Coronary artery (tissue), 2 donors: ENCODE measurements around the gene PHACTR4.

Source experiments
- DNase-seq: peaks from one replicate; pipeline ENCODE4 v3.0.0-alpha.2; 2017; ENCODE audit warnings: low spot score
- H3K27ac ChIP-seq, 2 donors: fragments of 200-600 bp; sonication (generic); one replicate each; pipeline ENCODE4 v1.5.1; 2016 to 2019
- H3K4me3 ChIP-seq: fragments of 200-600 bp; sonication (generic); 2 replicates; pipeline ENCODE4 v1.5.1; 2016; ENCODE audit warnings: mild to moderate bottlenecking, moderate library complexity
- CTCF ChIP-seq: fragments of 200-600 bp; sonication (generic); IDR thresholded peaks from one replicate; pipeline ENCODE4 v1.5.1; 2019; ENCODE audit warnings: antibody characterized with exemption

The PHACTR4 gene

GRCh38 chr1:28394136-28394535, 24.6 kb downstream of the PHACTR4 start:
- DNase-seq: no peak
- no peak overlapping the region for H3K4me3 ChIP-seq
- no peak for TF ChIP-seq CTCF
- H3K27ac ChIP-seq: no peak overlapping the region

GRCh38 chr1:28395181-28395580, 25.6 kb downstream of the PHACTR4 start:
- no peak overlapping the region for H3K4me3 ChIP-seq
- DNase-seq: no peak
- H3K27ac ChIP-seq: no peak overlapping the region
- no peak for TF ChIP-seq CTCF

- no peak for DNase-seq
- no peak overlapping the region for H3K4me3 ChIP-seq
- H3K27ac ChIP-seq: no peak overlapping the region
- no peak for TF ChIP-seq CTCF
These were observed 32.2 kb downstream of the PHACTR4 start for GRCh38 chr1:28401760-28402159.

- Histone ChIP-seq H3K4me3 (no peak overlapping the region), H3K27ac (no peak overlapping the region)
- TF ChIP-seq CTCF: no peak
- no peak for DNase-seq
These were observed 39.5 kb downstream of the PHACTR4 start for GRCh38 chr1:28409090-28409489.

GRCh38 chr1:28411656-28412055, 42.1 kb downstream of the PHACTR4 start:
- no peak for TF ChIP-seq CTCF
- Histone ChIP-seq H3K27ac (no peak overlapping the region), H3K4me3 (no peak overlapping the region)
- DNase-seq: no peak

GRCh38 chr1:28412731-28413130, 43.2 kb downstream of the PHACTR4 start:
- no peak for TF ChIP-seq CTCF
- Histone ChIP-seq H3K27ac (no peak overlapping the region), H3K4me3 (no peak overlapping the region)
- DNase-seq: no peak

- TF ChIP-seq CTCF: no peak
- H3K27ac ChIP-seq: no peak overlapping the region
- no peak overlapping the region for H3K4me3 ChIP-seq
- no peak for DNase-seq
These were observed 47.1 kb downstream of the PHACTR4 start for GRCh38 chr1:28416509-28417194.
